H1 (cell line): ENCODE results near the gene SLC26A1. TPM values are rescaled to one million over a fixed set of nuclear protein-coding genes. Genes with fewer than 3 reads are reported as not detected.

Source experiments
- CTCF ChIA-PET: fragments of 300-600 bp; sonication (Branson Sonifier 250); formaldehyde crosslinking; loops from one replicate; lab custom pipeline; 2021; ENCODE audit not compliant: partially characterized antibody; lab: Charles Lee
- POLR2A ChIA-PET: fragments of 300-600 bp; sonication (Branson Sonifier 250); formaldehyde crosslinking; loops from one replicate; lab custom pipeline; 2021; ENCODE audit warnings: inconsistent platforms; ENCODE audit not compliant: partially characterized antibody; lab: Charles Lee
- DNase-seq, 2 experiments: peaks; one replicate each; pipeline versions ENCODE4 v3.0.0 to v3.0.0-alpha.2; 2010 to 2022; ENCODE audit warnings: low spot score in 2 of 2, low read depth in 1 of 2, mixed read lengths in 1 of 2
- FAIRE-seq: peaks from 2 replicates; lab custom pipeline; 2011; peaks lifted over from hg19 to GRCh38; lab: Jason Lieb, UNC
- H2AFZ ChIP-seq: 2 replicates; pipeline ENCODE4 v1.8.1; 2012; ENCODE audit warnings: low read length, inconsistent platforms
- H2AK5ac ChIP-seq: 2 replicates; pipeline ENCODE4 v1.6.1; 2013; ENCODE audit warnings: low read depth, low read length
- H2BK120ac ChIP-seq: replicated peaks from 2 replicates; pipeline ENCODE3; 2013; ENCODE audit warnings: low read depth, low read length, inconsistent platforms
- H2BK12ac ChIP-seq: 2 replicates; pipeline ENCODE4 v1.6.1; 2013; ENCODE audit warnings: low read depth, low read length
- H2BK15ac ChIP-seq: 2 replicates; pipeline ENCODE4 v1.6.1; 2013; ENCODE audit warnings: low read length
- H2BK20ac ChIP-seq: 2 replicates; pipeline ENCODE4 v1.6.1; 2013; ENCODE audit warnings: low read length
- H2BK5ac ChIP-seq: 2 replicates; pipeline ENCODE4 v1.6.1; 2013; ENCODE audit warnings: low read depth, low read length
- H3K14ac ChIP-seq: 2 replicates; pipeline ENCODE4 v1.6.1; 2013; ENCODE audit warnings: inconsistent platforms; ENCODE audit not compliant: insufficient read length
- H3K18ac ChIP-seq: 2 replicates; pipeline ENCODE4 v1.6.1; 2013; ENCODE audit warnings: low read length; ENCODE audit errors: extremely low read depth
- H3K23ac ChIP-seq: 2 replicates; pipeline ENCODE4 v1.6.1; 2013; ENCODE audit warnings: inconsistent platforms; ENCODE audit not compliant: insufficient read length
- H3K23me2 ChIP-seq: 2 replicates; pipeline ENCODE4 v1.6.1; 2013; ENCODE audit warnings: low read depth, low read length
- H3K27ac ChIP-seq: 2 replicates; pipeline ENCODE4 v1.6.1; 2011; ENCODE audit warnings: low read depth, low read length, inconsistent platforms
- H3K27me3 ChIP-seq, 4 experiments: replicated peaks in 1 of 4; 1 replicate in 1 of 4; 2 replicates in 3 of 4; pipeline versions ENCODE4 v1.6.1 to v1.8.1; 2011 to 2013; ENCODE audit warnings: low read length in 3 of 4, mild to moderate bottlenecking in 3 of 4, inconsistent platforms in 2 of 4, mixed read lengths in 2 of 4, moderate library complexity in 1 of 4; ENCODE audit not compliant: control insufficient read depth in 3 of 4, insufficient read depth in 3 of 4; ENCODE audit errors: extremely low read depth in 1 of 4
- H3K36me3 ChIP-seq, 4 experiments: 2 replicates each; pipeline versions ENCODE4 v1.6.1 to v1.8.1; 2011 to 2013; ENCODE audit warnings: mild to moderate bottlenecking in 4 of 4, low read length in 3 of 4, moderate library complexity in 2 of 4, control low read depth in 1 of 4, inconsistent platforms in 1 of 4; ENCODE audit not compliant: insufficient read depth in 4 of 4, control insufficient read depth in 2 of 4
- H3K4ac ChIP-seq: replicated peaks from 2 replicates; pipeline ENCODE3; 2013; ENCODE audit warnings: low read length, low read depth, mixed read lengths, inconsistent platforms; ENCODE audit not compliant: insufficient read length
- H3K4me1 ChIP-seq, 4 experiments: replicated peaks in 1 of 4; 1 replicate in 1 of 4; 2 replicates in 3 of 4; pipeline versions ENCODE4 v1.6.1 to v1.8.1; 2011 to 2013; ENCODE audit warnings: low read length in 3 of 4, inconsistent platforms in 2 of 4, mixed read lengths in 1 of 4; ENCODE audit not compliant: insufficient read depth in 4 of 4, control insufficient read depth in 3 of 4
- H3K4me2 ChIP-seq, 2 experiments: 2 replicates each; pipeline versions ENCODE4 v1.6.1 to v1.8.1; 2011 to 2013; ENCODE audit warnings: low read depth in 2 of 2, low read length in 2 of 2, control low read depth in 1 of 2, inconsistent platforms in 1 of 2, mild to moderate bottlenecking in 1 of 2; ENCODE audit not compliant: insufficient read depth in 1 of 2
- H3K4me3 ChIP-seq, 4 experiments: fragments of 200-600, 300-600 bp in 1 of 4; sonication (generic), shearing (Covaris generic), sonication (Bioruptor Twin) in 1 of 4; 2 replicates each; pipeline versions ENCODE4 v1.5.1 to v1.8.1; 2011 to 2016; ENCODE audit warnings: low read length in 4 of 4, low read depth in 3 of 4, control low read depth in 2 of 4, inconsistent platforms in 2 of 4, mild to moderate bottlenecking in 2 of 4, mixed read lengths in 1 of 4, moderate library complexity in 1 of 4; ENCODE audit not compliant: insufficient read depth in 2 of 4; ENCODE audit errors: extremely low read depth in 1 of 4
- H3K56ac ChIP-seq: replicated peaks from 2 replicates; pipeline ENCODE3; 2013; ENCODE audit warnings: low read depth, mild to moderate bottlenecking, mixed read lengths, low read length, inconsistent platforms; ENCODE audit not compliant: insufficient read length
- H3K79me1 ChIP-seq: 2 replicates; pipeline ENCODE4 v1.6.1; 2013; ENCODE audit warnings: low read depth, low read length, control low read depth
- H3K79me2 ChIP-seq, 2 experiments: 2 replicates each; pipeline versions ENCODE4 v1.6.1 to v1.8.1; 2012 to 2013; ENCODE audit warnings: low read length in 2 of 2, mild to moderate bottlenecking in 2 of 2, inconsistent platforms in 1 of 2; ENCODE audit not compliant: insufficient read depth in 2 of 2, control insufficient read depth in 1 of 2
- H3K9ac ChIP-seq, 4 experiments: replicated peaks in 1 of 4; 1 replicate in 1 of 4; 2 replicates in 3 of 4; pipeline versions ENCODE4 v1.6.1 to v1.8.1; 2011 to 2013; ENCODE audit warnings: low read depth in 3 of 4, low read length in 3 of 4, control low read depth in 2 of 4, mild to moderate bottlenecking in 2 of 4, moderate library complexity in 2 of 4, inconsistent platforms in 1 of 4; ENCODE audit errors: extremely low read depth in 1 of 4
- H3K9me3 ChIP-seq, 2 experiments: 2 replicates each; pipeline versions ENCODE4 v1.6.1 to v1.8.1; 2012 to 2013; ENCODE audit warnings: mild to moderate bottlenecking in 2 of 2, moderate library complexity in 2 of 2, control low read depth in 1 of 2, inconsistent platforms in 1 of 2, low read depth in 1 of 2, low read length in 1 of 2, mixed read lengths in 1 of 2; ENCODE audit not compliant: insufficient read depth in 2 of 2
- H4K20me1 ChIP-seq, 2 experiments: replicated peaks in 1 of 2; 2 replicates each; pipeline versions ENCODE3 to v1.8.1; 2011 to 2013; ENCODE audit warnings: inconsistent platforms in 2 of 2, low read length in 2 of 2, mild to moderate bottlenecking in 1 of 2; ENCODE audit not compliant: insufficient read depth in 2 of 2, control insufficient read depth in 1 of 2
- H4K5ac ChIP-seq: 2 replicates; pipeline ENCODE4 v1.6.1; 2013; ENCODE audit warnings: low read length, low read depth, mixed read lengths, inconsistent platforms; ENCODE audit not compliant: insufficient read length
- H4K8ac ChIP-seq: 2 replicates; pipeline ENCODE4 v1.8.0; 2013; ENCODE audit warnings: mild to moderate bottlenecking, moderate library complexity, low read length, inconsistent platforms; ENCODE audit not compliant: insufficient read depth; ENCODE audit errors: extremely low read depth
- H4K91ac ChIP-seq: replicated peaks from 2 replicates; pipeline ENCODE3; 2013; ENCODE audit warnings: low read length, mixed read lengths, inconsistent platforms; ENCODE audit not compliant: insufficient read length
- TBP ChIP-seq: IDR thresholded peaks from 2 replicates; pipeline ENCODE4 v1.6.1; 2011; ENCODE audit warnings: low read depth, low read length, improper control_type of control experiment
- WGBS, 2 experiments: shearing (Covaris generic) in 1 of 2; methylation state at CpG; one replicate each; pipeline versions ENCODE4 v1.1.6 to v1.1.7; 2013 to 2015; ENCODE audit warnings: low lambda C conversion rate in 2 of 2, mixed read lengths in 2 of 2, inconsistent platforms in 1 of 2, low coverage in 1 of 2, missing lambda C conversion rate in 1 of 2; ENCODE audit not compliant: insufficient replicate concordance in 2 of 2, insufficient coverage in 1 of 2, insufficient read length in 1 of 2; ENCODE audit errors: extremely low coverage in 1 of 2, missing lambda C conversion rate in 1 of 2; 5-methylcytosine and 5-hydroxymethylcytosine counted together
- long read RNA-seq, 2 experiments: library from RNA in 1 of 2; library from capped mRNA in 1 of 2; stranded (forward); transcript quantifications; one replicate each; pipeline ENCODE4 v2.0.0, GENCODE V29; 2021; ENCODE audit warnings: inconsistent platforms in 1 of 2
- polyA minus RNA-seq, 3 experiments: library from RNA; depleted of rRNA, polyadenylated mRNA; stranded (reverse); fragments of >200 nt; gene quantifications; 1 replicate in 2 of 3; 2 replicates in 1 of 3; pipeline ENCODE4 v1.2.3, GENCODE V29; 2011
- polyA plus RNA-seq, 7 experiments: library from polyadenylated mRNA; depleted of rRNA in 3 of 7; stranded (reverse) in 5 of 7; unstranded in 2 of 7; fragments of >200 nt in 5 of 7; fragments of 200-250 nt in 2 of 7; gene quantifications; 1 replicate in 5 of 7; 2 replicates in 1 of 7; 4 replicates in 1 of 7; pipeline versions ENCODE4 v1.2.1 to v1.2.3, GENCODE V29; 2011 to 2013; ENCODE audit warnings: missing spikeins in 2 of 7, mixed read lengths in 2 of 7
- total RNA-seq: library from RNA; stranded (reverse); fragmentation: NEBNext Ultra II Directional; extraction: Animal tissue kit (Norgen Biotek cat#: 25700); gene quantifications from 2 replicates; pipeline ENCODE4 v1.2.1, GENCODE V29; 2021

SLC26A1 gene
- total RNA-seq (not detected in 2 replicates), polyA plus RNA-seq (2011; rRNA removed) (0.11 and 0.14 TPM in 2 replicates), polyA minus RNA-seq (2011; rRNA and poly(A)+ RNA removed) (0.07 and 0.09 TPM in 2 replicates)
- polyA plus RNA-seq (2011; cell fraction: cytosol; rRNA removed), result 0.10 TPM
- 0.57 TPM for polyA plus RNA-seq (2011; cell fraction: nucleus; rRNA removed)
- 0.20 to 0.67 TPM (median 0.33 TPM) in 4 replicates for polyA plus RNA-seq (2012, experiment 1 of 2)
- 0.08 TPM for polyA plus RNA-seq (2012, experiment 2 of 2)
- 0.14 TPM for polyA plus RNA-seq (2013, experiment 1 of 2)
- 0.06 TPM for polyA plus RNA-seq (2013, experiment 2 of 2)
- polyA minus RNA-seq (2011; cell fraction: cytosol; rRNA and poly(A)+ RNA removed), result not detected
- 0.20 TPM for polyA minus RNA-seq (2011; cell fraction: nucleus; rRNA and poly(A)+ RNA removed)
- long read RNA-seq, experiment 1, partial matches to known transcripts, result 0 of 1 reads
- long read RNA-seq, experiment 1, other reads (novel, unspliced or antisense), result 1 of 1 reads
- long read RNA-seq, experiment 2, result 0 reads

GRCh38 chr4:993111-994029 is at the start of gene SLC26A1:
SLC26A1 (minus strand) TSS chr4:993404; CDS start chr4:991703, 1,701 bp downstream.
- Histone ChIP-seq H3K4me1 (peaks cover 0 to 2% (median 2%) of the 10 kb centered on the region in 4 experiments; a peak in 3 of 7 replicates), H3K27me3 (peaks cover 16 to 30% (median 27%) of the 10 kb centered on the region in 4 experiments), H3K9ac (no peak within 1 kb of the TSS), H4K5ac (no peak within 1 kb of the TSS), H3K4ac (peak within 1 kb of the TSS; percentile 69), H3K14ac (no peak within 1 kb of the TSS), H3K4me3 (no peak within 1 kb of the TSS), H3K56ac (no peak within 1 kb of the TSS), H4K8ac (0 out of 2 replicates have a peak within 1 kb of the TSS, but pooled peaks have one; percentile 25), H3K23ac (no peak within 1 kb of the TSS), H3K4me2 (no peak within 1 kb of the TSS), H3K79me1 (no peaks in the 10 kb centered on the region), H3K23me2 (no peaks in the 10 kb centered on the region; the same call in 1 of the 2 replicates), H3K9me3 (no peaks in the 10 kb centered on the region), H3K36me3 (no peaks in the 10 kb centered on the region; a peak in 1 of 8 replicates), H4K20me1 (peaks cover 2 to 14% of the 10 kb centered on the region in 2 experiments), H2AK5ac (no peak within 1 kb of the TSS), H3K27ac (no peak within 1 kb of the TSS), H2BK15ac (no peak within 1 kb of the TSS), H2BK5ac (no peak within 1 kb of the TSS), H2BK120ac (no peak within 1 kb of the TSS), H3K79me2 (no peaks in the 10 kb centered on the region), H2BK20ac (no peak within 1 kb of the TSS), H2AFZ (no peak within 1 kb of the TSS), H2BK12ac (0 out of 2 replicates have a peak within 1 kb of the TSS, but pooled peaks have one; percentile 27), H4K91ac (peak within 1 kb of the TSS; percentile 40), H3K18ac (no peak within 1 kb of the TSS)
- ChIA-PET CTCF (interaction anchor here (0.5 to 2.2 kb wide), 5 partner anchors 31 to 707 kb away, joined by 3 to 7 read pairs (median 3); no protein-coding TSS in a partner anchor), POLR2A (no interaction called here)
- FAIRE-seq (no peak), DNase-seq (no peak)
- WGBS, 2 experiments, result 93% methylated on average over 28 of the region's 37 CpGs; no CpG with 5 or more reads in 1 of the 2 experiments
- TF ChIP-seq TBP, result no peak
